SK-N-SH treated with all-trans-retinoic acid at 6 μM for 48 hours (cell line): ENCODE data around the gene OCIAD2.
"Not testable (repeated sequence)": the region's sequence is repeated elsewhere in the genome, so short reads cannot be mapped to it uniquely, and the experiment has no call there.

Experiments
- ARNTL ChIP-seq: fragments of 450-650 bp; formaldehyde crosslinking; IDR thresholded peaks from 2 replicates; pipeline ENCODE4 v1.5.0; 2020; ENCODE audit warnings: low read depth, mild to moderate bottlenecking, moderate library complexity, borderline replicate concordance
- CSRNP3 ChIP-seq: fragments of 250-450 bp; sonication (Bioruptor Pico); IDR thresholded peaks from 2 replicates; pipeline ENCODE4 v1.5.1; 2021; ENCODE audit warnings: mild to moderate bottlenecking, moderate library complexity
- SNAI2 ChIP-seq: fragments of 250-450 bp; sonication (Bioruptor Pico); IDR thresholded peaks from 2 replicates; pipeline ENCODE4 v1.5.0; 2020; ENCODE audit warnings: mild to moderate bottlenecking, moderate library complexity
- TCF4 ChIP-seq: fragments of 250-450 bp; sonication (Bioruptor Pico); IDR thresholded peaks from 2 replicates; pipeline ENCODE4 v1.8.0; 2021; ENCODE audit warnings: mild to moderate bottlenecking, moderate library complexity, borderline replicate concordance
- ZFP3 ChIP-seq: fragments of 250-450 bp; sonication (Bioruptor Pico); IDR thresholded peaks from 2 replicates; pipeline ENCODE4 v1.5.0; 2020; ENCODE audit warnings: mild to moderate bottlenecking, moderate library complexity
- TF ChIP-seq, protein P1 (sequence below): fragments of 250-450 bp; sonication (Bioruptor Pico); IDR thresholded peaks from 2 replicates; pipeline ENCODE4 v1.5.1; 2020; ENCODE audit warnings: low read depth, mild to moderate bottlenecking, moderate library complexity
- TF ChIP-seq, protein P2 (sequence below): fragments of 250-450 bp; sonication (Bioruptor Pico); IDR thresholded peaks from 2 replicates; pipeline ENCODE4 v1.8.0; 2020; ENCODE audit warnings: mild to moderate bottlenecking, moderate library complexity, borderline replicate concordance

DNA sequence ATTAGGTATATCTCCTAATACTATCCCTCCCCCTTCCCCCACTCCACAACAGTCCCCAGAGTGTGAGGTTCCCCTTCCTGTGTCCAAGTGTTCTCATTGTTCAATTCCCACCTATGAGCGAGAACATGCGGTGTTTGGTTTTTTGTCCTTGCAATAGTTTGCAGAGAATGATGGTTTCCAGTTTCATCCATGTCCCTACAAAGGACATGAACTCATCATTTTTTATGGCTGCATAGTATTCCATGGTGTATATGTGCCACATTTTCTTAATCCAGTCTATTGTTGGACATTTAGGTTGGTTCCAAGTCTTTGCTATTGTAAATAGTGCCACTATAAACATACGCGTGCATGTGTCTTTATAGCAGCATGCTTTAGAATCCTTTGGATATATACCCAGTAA is 41.9 kb downstream of the OCIAD2 start:
- TF ChIP-seq, protein P1, sequence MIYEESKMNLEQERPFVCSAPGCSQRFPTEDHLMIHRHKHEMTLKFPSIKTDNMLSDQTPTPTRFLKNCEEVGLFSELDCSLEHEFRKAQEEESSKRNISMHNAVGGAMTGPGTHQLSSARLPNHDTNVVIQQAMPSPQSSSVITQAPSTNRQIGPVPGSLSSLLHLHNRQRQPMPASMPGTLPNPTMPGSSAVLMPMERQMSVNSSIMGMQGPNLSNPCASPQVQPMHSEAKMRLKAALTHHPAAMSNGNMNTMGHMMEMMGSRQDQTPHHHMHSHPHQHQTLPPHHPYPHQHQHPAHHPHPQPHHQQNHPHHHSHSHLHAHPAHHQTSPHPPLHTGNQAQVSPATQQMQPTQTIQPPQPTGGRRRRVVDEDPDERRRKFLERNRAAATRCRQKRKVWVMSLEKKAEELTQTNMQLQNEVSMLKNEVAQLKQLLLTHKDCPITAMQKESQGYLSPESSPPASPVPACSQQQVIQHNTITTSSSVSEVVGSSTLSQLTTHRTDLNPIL, result not testable (repeated sequence)
- TF ChIP-seq TCF4, ARNTL, CSRNP3, ZFP3, SNAI2 (CRISPR knock-in tag): not testable (repeated sequence)
- TF ChIP-seq, protein P2, sequence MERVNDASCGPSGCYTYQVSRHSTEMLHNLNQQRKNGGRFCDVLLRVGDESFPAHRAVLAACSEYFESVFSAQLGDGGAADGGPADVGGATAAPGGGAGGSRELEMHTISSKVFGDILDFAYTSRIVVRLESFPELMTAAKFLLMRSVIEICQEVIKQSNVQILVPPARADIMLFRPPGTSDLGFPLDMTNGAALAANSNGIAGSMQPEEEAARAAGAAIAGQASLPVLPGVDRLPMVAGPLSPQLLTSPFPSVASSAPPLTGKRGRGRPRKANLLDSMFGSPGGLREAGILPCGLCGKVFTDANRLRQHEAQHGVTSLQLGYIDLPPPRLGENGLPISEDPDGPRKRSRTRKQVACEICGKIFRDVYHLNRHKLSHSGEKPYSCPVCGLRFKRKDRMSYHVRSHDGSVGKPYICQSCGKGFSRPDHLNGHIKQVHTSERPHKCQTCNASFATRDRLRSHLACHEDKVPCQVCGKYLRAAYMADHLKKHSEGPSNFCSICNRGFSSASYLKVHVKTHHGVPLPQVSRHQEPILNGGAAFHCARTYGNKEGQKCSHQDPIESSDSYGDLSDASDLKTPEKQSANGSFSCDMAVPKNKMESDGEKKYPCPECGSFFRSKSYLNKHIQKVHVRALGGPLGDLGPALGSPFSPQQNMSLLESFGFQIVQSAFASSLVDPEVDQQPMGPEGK (CRISPR knock-in tag), result not testable (repeated sequence)
